GM12873 (cell line): ENCODE data around the gene MRC1.

Experiments
- CTCF ChIP-seq: IDR thresholded peaks from 2 replicates; pipeline ENCODE4 v1.5.1; 2012; ENCODE audit warnings: low read depth, mild to moderate bottlenecking, moderate library complexity, low read length, control low read depth; ENCODE audit not compliant: insufficient read depth; ENCODE audit errors: missing control alignments

Gene MRC1

DNA sequence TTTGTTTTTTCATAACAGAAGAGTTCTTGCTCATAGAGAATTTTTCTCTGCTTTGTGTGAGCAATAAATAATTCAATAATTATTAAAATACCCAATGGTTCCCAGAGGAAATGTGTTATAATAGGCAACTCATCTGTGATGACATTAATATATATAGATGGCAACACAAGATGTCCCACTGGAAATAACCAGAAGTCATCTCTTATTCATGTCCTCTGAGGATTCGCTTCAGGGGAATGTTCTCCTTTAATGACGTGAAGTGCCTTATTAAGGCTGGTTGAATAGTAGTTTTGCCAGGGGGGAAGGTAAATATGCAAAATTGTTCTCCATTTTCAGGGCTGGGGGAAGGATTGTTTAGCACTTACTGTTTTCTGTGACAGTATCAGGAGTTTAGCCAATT, 145.7 kb downstream of the MRC1 start:
- TF ChIP-seq CTCF = no peak

- TF ChIP-seq CTCF = no peak
Observed at GRCh38 chr10:17958049-17958448, 148.9 kb downstream of the MRC1 start.

- TF ChIP-seq CTCF = no peak
Observed at GRCh38 chr10:17959870-17960269, 150.7 kb downstream of the MRC1 start.
